Epithelial cell of proximal tubule (primary cell): ENCODE measurements around the gene TRDMT1. TPM values are rescaled to one million over a fixed set of nuclear protein-coding genes. Genes with fewer than 3 reads are reported as not detected.

Experiments
- DNase-seq: peaks from one replicate; pipeline ENCODE4 v3.0.0-alpha.2; 2011; ENCODE audit warnings: low read depth
- H3K4me3 ChIP-seq: 2 replicates; pipeline ENCODE4 v1.5.1; 2011; ENCODE audit warnings: low read depth, mild to moderate bottlenecking, low read length
- CTCF ChIP-seq: conservative IDR thresholded peaks from 2 replicates; pipeline ENCODE4 v1.5.1; 2012; ENCODE audit warnings: low read depth, mild to moderate bottlenecking, low read length
- total RNA-seq: library from RNA; depleted of rRNA; stranded (reverse); fragments of >200 nt; gene quantifications from 2 replicates; pipeline ENCODE4 v1.2.3, GENCODE V29; 2015

TRDMT1 gene
- total RNA-seq, 1 donor from 2014 or later, result 4.6 TPM

GRCh38 chr10:17109046-17109445 lies 92.4 kb downstream of the TRDMT1 start:
- TF ChIP-seq CTCF, result no peak
- DNase-seq, result no peak
- no peak overlapping the region for H3K4me3 ChIP-seq

- no peak for DNase-seq
- no peak for TF ChIP-seq CTCF
- no peak overlapping the region for H3K4me3 ChIP-seq
Measured at GRCh38 chr10:17106991-17107390, 94.5 kb downstream of the TRDMT1 start.

GRCh38 chr10:17101910-17102266 lies 99.6 kb downstream of the TRDMT1 start:
- H3K4me3 ChIP-seq, result no peak overlapping the region
- TF ChIP-seq CTCF, result no peak
- peak; percentile 68 for DNase-seq

- no peak overlapping the region for H3K4me3 ChIP-seq
- no peak for TF ChIP-seq CTCF
- DNase-seq, result no peak
Measured at GRCh38 chr10:17101257-17101909, 100.1 kb downstream of the TRDMT1 start.

- TF ChIP-seq CTCF, result no peak
- no peak overlapping the region for H3K4me3 ChIP-seq
- DNase-seq, result no peak
Measured at GRCh38 chr10:17100586-17100985, 100.9 kb downstream of the TRDMT1 start.

- TF ChIP-seq CTCF, result no peak
- no peak for DNase-seq
- no peak overlapping the region for H3K4me3 ChIP-seq
Measured at GRCh38 chr10:17098012-17098411, 103.5 kb downstream of the TRDMT1 start.

Other genes with a start within 250 kb of the TRDMT1 start
- gene CUBN, start 71.9 kb downstream of the TRDMT1 start, total RNA-seq, result under 0.01 and 0.17 TPM in 2 replicates
- 4,845 and 5,023 TPM in 2 replicates for gene VIM, start 26.6 kb upstream of the TRDMT1 start, total RNA-seq